ENCODE measurements around the gene MCRS1. TPM values are rescaled to one million over a fixed set of nuclear protein-coding genes. Genes with fewer than 3 reads are reported as not detected.
"Not testable (repeated sequence)": the region's sequence is repeated elsewhere in the genome, so short reads cannot be mapped to it uniquely, and the experiment has no call there.

Gene MCRS1
- 47.5 and 61.5 TPM in 2 replicates for total RNA-seq

- DNase-seq (ENCODE audit: low read depth): peak; percentile 92
- H3K4me3 ChIP-seq (ENCODE audit: low read depth, low read length): peak within 1 kb of the TSS; percentile 85
- no peak for TF ChIP-seq CTCF (IDR thresholded peaks at IDR 0.05; ENCODE audit: insufficient read depth, low read depth, low read length)
Measured at GRCh38 chr12:49567611-49568441, at the start of gene MCRS1. MCRS1 (minus strand) TSS chr12:49568142; CDS start chr12:49566731, 1,411 bp downstream.

GRCh38 chr12:49616533-49617219, 48.7 kb upstream of the MCRS1 start:
- DNase-seq (ENCODE audit: low read depth): no peak
- no peak overlapping the region for H3K4me3 ChIP-seq (ENCODE audit: low read depth, low read length)
- no peak for TF ChIP-seq CTCF (IDR thresholded peaks at IDR 0.05; ENCODE audit: insufficient read depth, low read depth, low read length)

- peak; percentile 46 for DNase-seq (ENCODE audit: low read depth)
- TF ChIP-seq CTCF (IDR thresholded peaks at IDR 0.05; ENCODE audit: insufficient read depth, low read depth, low read length): no peak
Measured at GRCh38 chr12:49615725-49616124, 47.8 kb upstream of the MCRS1 start.

GRCh38 chr12:49612210-49612609, 44.3 kb upstream of the MCRS1 start:
- no peak for DNase-seq (ENCODE audit: low read depth)
- no peak overlapping the region for H3K4me3 ChIP-seq (ENCODE audit: low read depth, low read length)
- TF ChIP-seq CTCF (IDR thresholded peaks at IDR 0.05; ENCODE audit: insufficient read depth, low read depth, low read length): no peak

More at GRCh38 chr12:49615725-49616124, 47.8 kb upstream of the MCRS1 start:
- no peak overlapping the region for H3K4me3 ChIP-seq (ENCODE audit: low read depth, low read length)

- H3K4me3 ChIP-seq (ENCODE audit: low read depth, low read length); DNase-seq (ENCODE audit: low read depth): not testable (repeated sequence)
Measured at GRCh38 chr12:49610785-49611184, 42.8 kb upstream of the MCRS1 start.

- H3K4me3 ChIP-seq (ENCODE audit: low read depth, low read length): no peak overlapping the region
- DNase-seq (ENCODE audit: low read depth): no peak
- TF ChIP-seq CTCF (IDR thresholded peaks at IDR 0.05; ENCODE audit: insufficient read depth, low read depth, low read length): no peak
Measured at GRCh38 chr12:49609875-49610154, 41.9 kb upstream of the MCRS1 start.

GRCh38 chr12:49609059-49609874, 41.3 kb upstream of the MCRS1 start:
- no peak for DNase-seq (ENCODE audit: low read depth)
- no peak for TF ChIP-seq CTCF (IDR thresholded peaks at IDR 0.05; ENCODE audit: insufficient read depth, low read depth, low read length)

GRCh38 chr12:49605539-49605938, 37.6 kb upstream of the MCRS1 start, which contains the start of gene FAM186B:
FAM186B (minus strand) TSS chr12:49605639; CDS start chr12:49605477, 162 bp downstream.
- DNase-seq (ENCODE audit: low read depth); H3K4me3 ChIP-seq (ENCODE audit: low read depth, low read length): not testable (repeated sequence)

More at GRCh38 chr12:49609059-49609874, 41.3 kb upstream of the MCRS1 start:
- H3K4me3 ChIP-seq (ENCODE audit: low read depth, low read length): no peak overlapping the region

All from fibroblast of villous mesenchyme (primary cell).